SK-N-SH treated with all-trans-retinoic acid at 6 μM for 48 hours (cell line): ENCODE data around the gene FKTN.

Experiments
- ATAC-seq: fragments of 200-7000 bp; cut with Tn5 transposase; 3 replicates; pipeline ENCODE4 v1.9.1; 2020; ENCODE audit warnings: mild to moderate bottlenecking, moderate library complexity
- ARNTL ChIP-seq: fragments of 450-650 bp; formaldehyde crosslinking; IDR thresholded peaks from 2 replicates; pipeline ENCODE4 v1.5.0; 2020; ENCODE audit warnings: low read depth, mild to moderate bottlenecking, moderate library complexity, borderline replicate concordance
- BACH2 ChIP-seq: fragments of 250-450 bp; sonication (Bioruptor Pico); IDR thresholded peaks from 2 replicates; pipeline ENCODE4 v1.9.0; 2021; ENCODE audit warnings: mild to moderate bottlenecking, borderline replicate concordance
- ESRRG ChIP-seq: fragments of 250-450 bp; sonication (Bioruptor Pico); IDR thresholded peaks from 2 replicates; pipeline ENCODE4 v1.6.1; 2021; ENCODE audit warnings: mild to moderate bottlenecking
- GLIS3 ChIP-seq: fragments of 250-450 bp; sonication (Bioruptor Pico); IDR thresholded peaks from 2 replicates; pipeline ENCODE4 v1.5.0; 2020; ENCODE audit warnings: mild to moderate bottlenecking, moderate library complexity
- ISL1 ChIP-seq: fragments of 250-450 bp; sonication (Bioruptor Pico); IDR thresholded peaks from 2 replicates; pipeline ENCODE4 v2.1.2; 2022; ENCODE audit warnings: mild to moderate bottlenecking, moderate library complexity
- OSR1 ChIP-seq: fragments of 250-450 bp; sonication (Bioruptor Pico); IDR thresholded peaks from 2 replicates; pipeline ENCODE4 v1.8.0; 2022; ENCODE audit warnings: moderate library complexity, mild to moderate bottlenecking, inconsistent platforms
- PATZ1 ChIP-seq: fragments of 250-450 bp; sonication (Bioruptor Pico); IDR thresholded peaks from 2 replicates; pipeline ENCODE4 v1.8.0; 2020; ENCODE audit warnings: mild to moderate bottlenecking, moderate library complexity, borderline replicate concordance
- POU6F1 ChIP-seq: fragments of 250-450 bp; sonication (Bioruptor Pico); IDR thresholded peaks from 2 replicates; pipeline ENCODE4 v1.8.0; 2021; ENCODE audit warnings: low read depth, mild to moderate bottlenecking, moderate library complexity, borderline replicate concordance
- PPARA ChIP-seq: fragments of 250-450 bp; sonication (Bioruptor Pico); IDR thresholded peaks from 2 replicates; pipeline ENCODE4 v1.5.0; 2020; ENCODE audit warnings: mild to moderate bottlenecking, borderline replicate concordance
- SNAI2 ChIP-seq: fragments of 250-450 bp; sonication (Bioruptor Pico); IDR thresholded peaks from 2 replicates; pipeline ENCODE4 v1.5.0; 2020; ENCODE audit warnings: mild to moderate bottlenecking, moderate library complexity
- TCF4 ChIP-seq: fragments of 250-450 bp; sonication (Bioruptor Pico); IDR thresholded peaks from 2 replicates; pipeline ENCODE4 v1.8.0; 2021; ENCODE audit warnings: mild to moderate bottlenecking, moderate library complexity, borderline replicate concordance
- TSHZ2 ChIP-seq: fragments of 250-450 bp; sonication (Bioruptor Pico); IDR thresholded peaks from 2 replicates; pipeline ENCODE4 v1.5.0; 2020; ENCODE audit warnings: mild to moderate bottlenecking, moderate library complexity
- ZC3H10 ChIP-seq: fragments of 250-450 bp; sonication (Bioruptor Pico); IDR thresholded peaks from 2 replicates; pipeline ENCODE4 v1.5.1; 2021; ENCODE audit warnings: mild to moderate bottlenecking, moderate library complexity
- ZFP3 ChIP-seq: fragments of 250-450 bp; sonication (Bioruptor Pico); IDR thresholded peaks from 2 replicates; pipeline ENCODE4 v1.5.0; 2020; ENCODE audit warnings: mild to moderate bottlenecking, moderate library complexity
- ZFP30 ChIP-seq: fragments of 450-650 bp; formaldehyde crosslinking; IDR thresholded peaks from 2 replicates; pipeline ENCODE4 v1.5.0; 2022; ENCODE audit warnings: mild to moderate bottlenecking, moderate library complexity
- ZNF565 ChIP-seq: fragments of 450-650 bp; formaldehyde crosslinking; conservative IDR thresholded peaks from 2 replicates; pipeline ENCODE4 v1.5.0; 2020; ENCODE audit warnings: low read depth, mild to moderate bottlenecking, moderate library complexity
- ZNF70 ChIP-seq: fragments of 450-650 bp; formaldehyde crosslinking; IDR thresholded peaks from 2 replicates; pipeline ENCODE4 v1.5.0; 2020; ENCODE audit warnings: mild to moderate bottlenecking, moderate library complexity
- ZNF8 ChIP-seq: fragments of 450-650 bp; formaldehyde crosslinking; IDR thresholded peaks from 2 replicates; pipeline ENCODE4 v1.5.0; 2020; ENCODE audit warnings: mild to moderate bottlenecking, moderate library complexity
- TF ChIP-seq, protein P1 (sequence below): fragments of 250-450 bp; sonication (Bioruptor Pico); IDR thresholded peaks from 2 replicates; pipeline ENCODE4 v1.5.1; 2021; ENCODE audit warnings: mild to moderate bottlenecking, moderate library complexity
- TF ChIP-seq, protein P2 (sequence below): fragments of 250-450 bp; sonication (Bioruptor Pico); IDR thresholded peaks from 2 replicates; pipeline ENCODE4 v1.5.1; 2020; ENCODE audit warnings: low read depth, mild to moderate bottlenecking, moderate library complexity

FKTN gene

GRCh38 chr9:105636331-105636730 is 78.4 kb downstream of the FKTN start:
- TF ChIP-seq PPARA (CRISPR knock-in tag) = no peak
- TF ChIP-seq, all 23 proteins: peak for 0
- ATAC-seq = no peak

- no peak for TF ChIP-seq ISL1 (CRISPR knock-in tag)
- TF ChIP-seq ESRRG = no peak
- TF ChIP-seq OSR1 (CRISPR knock-in tag) = no peak
- TF ChIP-seq, protein P1, sequence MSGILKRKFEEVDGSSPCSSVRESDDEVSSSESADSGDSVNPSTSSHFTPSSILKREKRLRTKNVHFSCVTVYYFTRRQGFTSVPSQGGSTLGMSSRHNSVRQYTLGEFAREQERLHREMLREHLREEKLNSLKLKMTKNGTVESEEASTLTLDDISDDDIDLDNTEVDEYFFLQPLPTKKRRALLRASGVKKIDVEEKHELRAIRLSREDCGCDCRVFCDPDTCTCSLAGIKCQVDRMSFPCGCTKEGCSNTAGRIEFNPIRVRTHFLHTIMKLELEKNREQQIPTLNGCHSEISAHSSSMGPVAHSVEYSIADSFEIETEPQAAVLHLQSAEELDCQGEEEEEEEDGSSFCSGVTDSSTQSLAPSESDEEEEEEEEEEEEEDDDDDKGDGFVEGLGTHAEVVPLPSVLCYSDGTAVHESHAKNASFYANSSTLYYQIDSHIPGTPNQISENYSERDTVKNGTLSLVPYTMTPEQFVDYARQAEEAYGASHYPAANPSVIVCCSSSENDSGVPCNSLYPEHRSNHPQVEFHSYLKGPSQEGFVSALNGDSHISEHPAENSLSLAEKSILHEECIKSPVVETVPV (CRISPR knock-in tag) = no peak
- TF ChIP-seq SNAI2 (CRISPR knock-in tag) = no peak
- no peak for TF ChIP-seq ARNTL
- no peak for TF ChIP-seq GLIS3
- TF ChIP-seq, protein P2, sequence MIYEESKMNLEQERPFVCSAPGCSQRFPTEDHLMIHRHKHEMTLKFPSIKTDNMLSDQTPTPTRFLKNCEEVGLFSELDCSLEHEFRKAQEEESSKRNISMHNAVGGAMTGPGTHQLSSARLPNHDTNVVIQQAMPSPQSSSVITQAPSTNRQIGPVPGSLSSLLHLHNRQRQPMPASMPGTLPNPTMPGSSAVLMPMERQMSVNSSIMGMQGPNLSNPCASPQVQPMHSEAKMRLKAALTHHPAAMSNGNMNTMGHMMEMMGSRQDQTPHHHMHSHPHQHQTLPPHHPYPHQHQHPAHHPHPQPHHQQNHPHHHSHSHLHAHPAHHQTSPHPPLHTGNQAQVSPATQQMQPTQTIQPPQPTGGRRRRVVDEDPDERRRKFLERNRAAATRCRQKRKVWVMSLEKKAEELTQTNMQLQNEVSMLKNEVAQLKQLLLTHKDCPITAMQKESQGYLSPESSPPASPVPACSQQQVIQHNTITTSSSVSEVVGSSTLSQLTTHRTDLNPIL (CRISPR knock-in tag) = no peak
- no peak for TF ChIP-seq TSHZ2 (CRISPR knock-in tag)
- no peak for TF ChIP-seq ZNF565 (CRISPR knock-in tag)
- TF ChIP-seq TCF4 (CRISPR knock-in tag) = no peak
- no peak for TF ChIP-seq POU6F1 (CRISPR knock-in tag)
- TF ChIP-seq BACH2 = no peak
- TF ChIP-seq ZNF8 (CRISPR knock-in tag) = no peak
- TF ChIP-seq ZC3H10 = no peak
- TF ChIP-seq ZFP30 (CRISPR knock-in tag) = no peak
- TF ChIP-seq ZNF70 (CRISPR knock-in tag) = no peak
- ATAC-seq = peak; percentile 40; the same call in 1 of the 3 replicates
These were observed 80.0 kb downstream of the FKTN start for GRCh38 chr9:105637787-105638395.

GRCh38 chr9:105639936-105640335 is 82.0 kb downstream of the FKTN start:
- TF ChIP-seq, protein P2 (CRISPR knock-in tag) = no peak
- TF ChIP-seq PPARA (CRISPR knock-in tag) = no peak
- TF ChIP-seq PATZ1 (CRISPR knock-in tag) = no peak
- TF ChIP-seq TSHZ2 (CRISPR knock-in tag) = no peak
- no peak for TF ChIP-seq OSR1 (CRISPR knock-in tag)
- TF ChIP-seq ZFP3 (CRISPR knock-in tag) = no peak
- no peak for TF ChIP-seq ZC3H10
- no peak for ATAC-seq
